IPS DF 4.7 (cell line): Measurements from ENCODE around the gene HIRIP3.
"Not testable (repeated sequence)": the region's sequence is repeated elsewhere in the genome, so short reads cannot be mapped to it uniquely, and the experiment has no call there.

Source experiments
- DNase-seq: peaks from one replicate; pipeline ENCODE4 v3.0.0-alpha.2; 2013; ENCODE audit warnings: low spot score; ENCODE audit errors: extremely low read depth

HIRIP3 gene

DNA sequence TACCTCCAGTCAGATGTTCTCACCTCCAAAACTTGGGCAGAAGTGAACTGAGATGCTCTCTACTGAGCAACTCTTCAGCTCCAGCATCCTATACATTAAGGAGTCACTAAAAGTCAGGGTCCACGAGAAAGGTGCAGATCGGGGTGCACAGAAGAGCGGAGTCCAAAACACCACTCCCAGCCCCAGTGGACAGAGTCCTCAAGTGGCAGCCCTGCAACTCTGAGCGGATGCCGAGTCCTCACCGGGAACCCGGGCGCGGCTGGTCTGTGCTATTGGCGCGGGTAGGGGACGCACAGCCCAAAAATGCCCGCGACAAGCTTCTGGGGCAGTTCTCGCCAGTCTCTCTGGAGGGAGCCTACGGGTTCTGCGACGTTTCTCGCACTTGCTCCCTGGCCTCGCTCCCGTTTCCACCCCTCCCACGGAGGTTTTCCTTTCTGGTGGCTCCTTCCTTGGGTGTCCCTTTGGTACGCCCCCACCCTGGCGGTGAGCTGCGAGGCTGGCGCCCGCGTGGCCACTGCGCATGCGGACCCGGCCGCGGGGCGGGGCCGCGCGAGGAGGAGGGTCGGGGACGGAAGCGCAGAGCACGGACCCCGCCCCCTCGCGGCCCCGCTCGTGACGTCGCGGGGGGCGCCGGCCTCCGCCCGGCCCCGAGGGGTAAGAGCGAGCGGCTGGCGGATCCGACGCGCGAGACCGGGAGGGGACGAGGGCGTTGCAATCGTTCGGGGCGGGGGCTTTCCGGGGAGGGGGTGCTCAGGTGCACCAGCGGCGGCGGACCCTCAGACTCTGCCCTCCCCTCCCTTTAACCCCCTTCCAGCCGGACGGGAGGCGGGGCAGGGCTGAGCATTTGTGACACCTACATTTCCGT, 33.7 kb downstream of the HIRIP3 start, which contains the start of gene TMEM219:
TSS of gene TMEM219 (plus strand) at position 601 of the 865 bp plus-strand sequence. CDS start 1,065 bp downstream, outside the sequence.
- peak; percentile 30 for DNase-seq

DNA sequence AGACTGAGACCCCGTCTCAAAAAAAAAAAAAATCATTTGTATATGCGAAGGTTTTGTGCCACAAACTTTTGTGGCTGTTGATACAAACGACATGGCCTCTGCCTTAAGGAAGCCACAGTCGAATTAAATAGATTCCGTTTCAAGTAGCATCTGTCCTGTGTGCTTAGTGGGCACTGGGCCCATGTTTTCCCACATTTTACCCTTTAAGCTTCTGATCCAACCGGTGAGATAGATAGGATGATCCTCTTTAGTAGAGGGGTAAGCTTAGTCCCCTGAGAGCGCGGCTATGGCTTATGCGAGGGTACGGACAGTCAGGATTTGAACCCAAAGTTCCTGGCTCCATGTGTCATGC, 34.3 kb downstream of the HIRIP3 start:
- DNase-seq = no peak

DNA sequence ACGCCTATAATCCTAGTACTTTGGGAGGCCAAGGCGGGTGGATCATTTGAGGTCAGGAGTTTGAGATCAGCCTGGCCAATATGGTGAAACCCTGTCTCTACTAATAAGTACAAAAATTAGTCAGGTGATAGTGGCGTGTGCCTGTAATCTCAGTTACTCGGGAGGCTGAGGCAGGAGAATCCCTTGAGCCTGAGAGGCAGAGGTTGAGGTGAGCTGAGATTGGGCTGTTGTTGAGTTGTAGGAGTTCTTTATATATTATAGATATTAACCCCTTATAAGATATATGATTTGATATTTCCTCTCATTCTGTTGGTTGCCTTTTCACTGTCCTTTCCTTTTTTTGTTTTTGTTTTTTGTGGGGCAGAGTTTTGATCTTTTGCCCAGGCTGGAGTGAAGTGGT, 35.6 kb downstream of the HIRIP3 start:
- not testable (repeated sequence) for DNase-seq

DNA sequence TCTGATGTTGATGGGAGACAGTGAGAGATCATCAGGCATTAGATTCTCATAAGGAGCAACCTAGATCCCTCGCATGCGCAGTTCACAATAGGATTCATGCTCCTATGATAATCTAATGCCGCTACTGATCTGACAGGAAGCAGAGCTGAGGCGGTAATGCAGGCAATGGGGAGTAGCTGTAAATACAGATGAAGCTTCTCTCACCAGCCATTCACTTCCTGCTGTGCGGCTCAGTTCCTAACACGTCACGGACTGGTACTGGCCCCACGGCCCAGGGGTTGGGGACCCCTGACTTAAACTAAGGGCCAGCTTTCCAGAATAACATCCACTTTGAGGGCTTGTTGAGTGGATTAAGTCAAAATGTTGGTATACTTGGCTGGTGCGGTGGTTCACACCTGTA, 36.1 kb downstream of the HIRIP3 start:
- DNase-seq = no peak

DNA sequence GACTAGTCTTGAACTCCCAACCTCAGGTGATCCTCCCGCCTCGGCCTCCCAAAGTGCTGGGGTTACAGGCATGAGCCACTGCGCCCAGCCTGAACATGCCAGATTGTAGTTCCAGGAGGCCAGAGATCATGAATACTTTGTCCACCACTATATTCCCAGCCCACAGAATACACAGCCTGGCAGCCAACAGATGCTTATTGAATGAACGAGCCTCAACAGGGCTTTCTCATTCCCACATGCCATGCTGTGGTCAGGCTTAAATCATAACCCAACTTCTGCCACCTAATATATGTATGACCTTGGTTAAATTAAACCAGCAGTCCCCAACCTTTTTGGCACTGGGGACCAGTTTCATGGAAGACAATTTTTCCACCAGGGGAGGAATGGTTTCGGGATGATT, 36.7 kb downstream of the HIRIP3 start:
- DNase-seq = no peak

DNA sequence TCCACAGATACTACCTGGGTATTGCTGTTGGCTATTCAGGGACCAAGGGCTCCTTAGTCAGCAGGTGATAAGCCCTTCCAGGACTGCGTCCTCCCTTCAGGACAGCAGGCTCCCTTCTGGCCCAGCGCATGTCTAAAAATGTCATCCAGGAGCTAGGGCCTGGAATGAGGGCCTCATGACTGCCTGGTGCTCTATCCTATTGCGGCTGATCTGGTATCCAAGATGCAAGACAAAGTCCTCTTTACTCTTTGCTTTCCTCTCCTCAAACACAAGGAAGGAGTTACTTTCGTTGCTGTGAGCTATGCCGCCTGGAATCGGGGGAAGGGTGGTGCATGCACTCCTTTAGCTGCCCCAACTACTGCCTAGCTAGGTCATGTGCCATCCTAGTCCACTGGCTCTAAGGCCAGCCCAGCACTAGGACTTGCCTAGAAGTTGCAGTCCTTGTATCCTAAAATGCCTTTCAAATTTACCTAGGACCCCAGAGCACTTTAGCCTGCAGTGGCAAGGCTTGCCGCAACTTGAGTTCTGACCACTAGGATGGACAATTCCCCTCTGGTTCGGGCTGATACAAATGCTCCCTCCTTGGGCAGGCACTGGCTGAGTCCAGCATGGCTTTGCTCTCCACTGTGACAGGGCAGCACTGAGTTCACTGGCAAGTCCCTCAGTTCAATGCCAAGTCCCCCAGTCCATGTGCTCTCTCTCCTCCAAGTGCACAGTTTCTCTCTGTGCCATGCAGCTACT, 43.6 kb downstream of the HIRIP3 start:
- no peak for DNase-seq

DNA sequence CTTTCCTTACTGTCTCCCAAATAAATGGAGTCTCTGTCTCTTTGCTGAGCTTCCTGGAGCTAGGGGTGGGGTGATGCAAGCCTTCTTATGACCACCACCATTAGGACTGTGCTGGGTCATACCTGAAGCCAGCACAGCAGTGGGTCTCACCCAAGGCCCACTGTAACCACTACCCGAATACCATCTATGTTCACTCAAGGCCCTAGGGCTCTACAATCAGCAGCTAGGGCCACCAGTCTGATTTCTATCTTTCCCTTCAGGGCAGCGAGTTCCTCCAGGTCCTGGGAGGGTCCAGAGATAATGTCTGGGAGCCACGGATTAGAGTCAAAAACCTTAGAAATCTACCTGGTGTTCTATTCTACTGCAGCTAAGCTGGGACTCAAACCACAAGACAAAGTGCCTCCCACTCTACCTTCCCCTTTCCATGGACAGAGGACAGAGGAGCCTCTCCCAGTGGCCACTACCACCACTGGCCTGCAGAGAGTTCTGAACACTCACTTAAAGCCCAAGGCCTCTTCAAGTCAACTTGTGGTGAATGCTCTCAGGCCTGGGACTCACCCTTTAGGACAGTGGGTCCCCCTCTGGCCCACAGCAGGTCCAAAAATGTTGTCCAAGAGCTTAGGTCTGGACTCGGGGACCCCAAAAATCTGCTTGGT, 44.5 kb downstream of the HIRIP3 start:
- DNase-seq = no peak

DNA sequence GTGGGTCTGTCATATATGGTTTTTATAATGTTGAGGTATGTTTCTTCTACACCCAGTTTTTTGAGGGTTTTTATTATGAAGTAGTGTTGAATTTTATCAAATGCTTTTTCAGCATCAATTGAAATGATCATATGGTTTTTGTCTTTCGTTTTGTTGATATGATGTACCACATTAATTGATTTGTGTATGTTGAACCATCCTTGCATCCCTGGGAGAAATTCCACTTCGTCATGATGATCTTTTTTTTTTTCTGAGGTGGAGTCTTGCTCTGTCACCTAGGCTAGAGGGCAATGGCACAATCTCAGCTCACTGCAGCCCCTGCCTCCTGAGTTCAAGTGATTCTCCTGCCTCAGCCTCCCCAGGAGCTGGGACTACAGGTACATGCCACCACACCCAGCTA, 47.5 kb downstream of the HIRIP3 start:
- no peak for DNase-seq

DNA sequence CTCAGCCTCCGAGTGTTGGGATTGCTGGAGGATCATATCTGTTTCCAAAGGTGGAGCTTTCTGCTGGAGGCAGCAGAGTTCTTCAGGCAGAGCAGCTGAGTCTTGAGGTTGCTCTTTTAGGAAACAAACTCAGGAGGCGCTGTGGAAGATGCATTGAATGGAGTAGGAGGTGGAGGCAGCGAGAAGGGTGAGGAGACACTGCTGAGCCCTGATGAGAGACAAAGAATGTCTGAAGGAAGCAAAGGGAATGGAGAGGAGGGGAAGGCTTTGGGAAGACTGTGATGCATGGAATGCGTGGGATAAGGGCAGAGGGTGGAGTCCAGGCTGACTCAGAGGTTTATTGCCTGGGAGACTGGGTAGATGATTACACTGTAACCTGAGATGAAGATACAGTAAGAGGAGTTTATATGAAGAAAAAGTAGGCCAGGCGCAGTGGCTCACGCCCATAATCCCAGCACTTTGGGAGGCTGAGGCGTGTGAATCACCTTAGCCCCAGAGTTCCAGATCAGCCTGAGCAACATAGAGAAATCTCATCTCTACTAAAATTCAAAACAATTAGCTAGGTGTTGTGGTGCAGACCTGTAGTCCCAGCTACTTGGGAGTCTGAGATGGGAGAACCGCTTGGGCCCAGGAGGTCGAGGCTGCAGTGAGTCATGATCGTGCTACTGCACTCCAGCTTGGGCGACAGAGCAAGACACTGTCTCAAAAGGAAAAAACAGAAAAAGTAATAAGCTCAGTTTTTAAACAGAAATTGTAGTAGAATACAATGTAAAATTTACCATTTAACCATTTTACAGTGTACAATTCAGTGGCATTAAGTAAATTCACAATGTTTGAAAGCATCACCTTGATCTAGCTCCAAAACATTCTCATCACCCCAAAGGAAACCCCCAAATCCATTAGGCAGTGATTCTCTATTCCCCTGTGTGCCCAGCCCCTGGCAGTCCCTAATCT, 51.3 kb downstream of the HIRIP3 start:
- no peak for DNase-seq
